H1 (cell line): ENCODE measurements around the gene NOS1AP. TPM values are rescaled to one million over a fixed set of nuclear protein-coding genes. Genes with fewer than 3 reads are reported as not detected.

Experiments used
- CHD1 ChIP-seq: IDR thresholded peaks from 2 replicates; pipeline ENCODE4 v1.6.1; 2012; ENCODE audit warnings: low read depth, low read length, improper control_type of control experiment
- CREB1 ChIP-seq: IDR thresholded peaks from 2 replicates; pipeline ENCODE4 v1.6.1; 2012; ENCODE audit warnings: inconsistent platforms
- E2F6 ChIP-seq: IDR thresholded peaks from 2 replicates; pipeline ENCODE4 v1.6.1; 2012; ENCODE audit warnings: inconsistent platforms
- GTF2F1 ChIP-seq: IDR thresholded peaks from 2 replicates; pipeline ENCODE4 v1.6.1; 2012; ENCODE audit warnings: low read depth, low read length, improper control_type of control experiment, borderline replicate concordance
- NRF1 ChIP-seq: IDR thresholded peaks from 2 replicates; pipeline ENCODE4 v1.6.1; 2011; ENCODE audit warnings: mild to moderate bottlenecking, low read depth, low read length, improper control_type of control experiment
- POU5F1 ChIP-seq: IDR thresholded peaks from 2 replicates; pipeline ENCODE4 v1.6.1; 2011; ENCODE audit warnings: low read depth, mild to moderate bottlenecking, low read length, moderate library complexity
- TAF1 ChIP-seq: IDR thresholded peaks from 2 replicates; pipeline ENCODE4 v1.6.1; 2011; ENCODE audit warnings: mild to moderate bottlenecking, low read depth, low read length
- ZNF274 ChIP-seq: IDR thresholded peaks from 2 replicates; pipeline ENCODE4 v1.7.0; 2012; ENCODE audit warnings: low read length, borderline replicate concordance; ENCODE audit errors: extremely low read depth
- polyA plus RNA-seq, 7 experiments: library from polyadenylated mRNA; depleted of rRNA in 3 of 7; stranded (reverse) in 5 of 7; unstranded in 2 of 7; fragments of >200 nt in 5 of 7; fragments of 200-250 nt in 2 of 7; gene quantifications; 1 replicate in 5 of 7; 2 replicates in 1 of 7; 4 replicates in 1 of 7; pipeline versions ENCODE4 v1.2.1 to v1.2.3, GENCODE V29; 2011 to 2013; ENCODE audit warnings: missing spikeins in 2 of 7, mixed read lengths in 2 of 7
- total RNA-seq: library from RNA; stranded (reverse); fragmentation: NEBNext Ultra II Directional; extraction: Animal tissue kit (Norgen Biotek cat#: 25700); gene quantifications from 2 replicates; pipeline ENCODE4 v1.2.1, GENCODE V29; 2021

NOS1AP gene
- total and polyA plus RNA-seq, 2 of the 8 experiments (the other 6 are each of a cell fraction or from before 2014, with no cell fraction given), result 2.4 to 12.1 TPM

GRCh38 chr1:162381941-162382750 is 312.7 kb downstream of the NOS1AP start (continued):
- no peak for TF ChIP-seq E2F6
- no peak for TF ChIP-seq GTF2F1
- TF ChIP-seq CHD1, result no peak
- no peak for TF ChIP-seq TAF1
- no peak for TF ChIP-seq CREB1
- no peak for TF ChIP-seq NRF1
- TF ChIP-seq POU5F1, result no peak
- no peak for TF ChIP-seq ZNF274
- TF ChIP-seq, all 59 proteins: peak for 0
